Activated CD4-positive, alpha-beta T cell treated with anti-CD3 and anti-CD28 coated beads, Interleukin-2, Interleukin-4, amounts not matched to agents 100 ng/mL and 50 ng/mL, durations not matched to agents 16 hours and 8 hours (primary cell): ENCODE measurements around the gene WNK2.

Source experiments
- DNase-seq: peaks from one replicate; pipeline ENCODE4 v3.0.0-alpha.2; 2020; ENCODE audit warnings: low spot score

Gene WNK2

GRCh38 chr9:93295031-93295430 is 111.1 kb downstream of the WNK2 start:
- DNase-seq, result no peak

- peak; percentile 27 for DNase-seq
Observed at GRCh38 chr9:93295456-93296076, 111.6 kb downstream of the WNK2 start.

- no peak for DNase-seq
Observed at GRCh38 chr9:93296889-93297480, 113.0 kb downstream of the WNK2 start.

- no peak for DNase-seq
Observed at GRCh38 chr9:93297659-93298497, 113.9 kb downstream of the WNK2 start.

DNA sequence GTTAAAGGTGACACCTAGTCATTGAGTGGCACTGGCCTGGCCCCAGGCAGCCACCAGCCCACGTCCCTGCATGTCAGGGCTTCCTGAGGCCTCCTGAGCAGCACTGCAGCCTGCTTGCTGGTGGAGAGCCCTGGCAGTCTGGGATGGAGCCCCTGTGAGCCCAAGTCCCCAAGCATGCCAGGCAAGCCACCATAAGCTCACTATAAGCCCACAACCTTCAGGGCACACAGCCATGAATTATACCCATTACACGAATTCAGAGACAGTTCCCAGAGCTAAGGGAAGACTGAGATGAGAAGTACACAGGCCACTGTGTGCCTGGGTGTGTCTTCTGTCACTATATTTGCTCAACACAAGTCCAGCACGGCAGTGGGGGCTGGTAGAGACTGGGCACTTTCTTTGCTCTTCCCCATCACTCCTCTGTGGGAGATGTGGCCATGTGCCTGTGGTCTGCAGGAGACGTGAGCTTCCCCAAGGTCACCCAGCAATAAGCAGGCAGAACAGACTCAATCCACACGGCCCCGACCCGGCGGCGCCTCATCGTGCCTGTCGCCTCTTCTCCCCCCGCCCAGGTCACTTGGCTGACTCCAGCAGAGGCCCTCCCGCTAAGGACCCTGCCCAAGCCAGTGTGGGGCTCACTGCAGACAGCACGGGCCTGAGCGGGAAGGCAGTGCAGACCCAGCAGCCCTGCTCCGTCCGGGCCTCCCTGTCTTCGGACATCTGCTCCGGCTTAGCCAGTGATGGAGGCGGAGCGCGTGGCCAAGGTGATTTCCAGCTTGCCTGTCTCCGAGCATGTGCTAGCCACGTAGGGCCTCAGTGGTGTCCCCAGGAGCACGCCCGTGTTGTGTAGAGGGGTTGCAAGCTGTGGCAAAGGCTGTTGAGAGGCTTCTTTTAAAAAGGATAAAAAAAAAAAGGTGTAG is 114.8 kb downstream of the WNK2 start:
- DNase-seq, result no peak

DNA sequence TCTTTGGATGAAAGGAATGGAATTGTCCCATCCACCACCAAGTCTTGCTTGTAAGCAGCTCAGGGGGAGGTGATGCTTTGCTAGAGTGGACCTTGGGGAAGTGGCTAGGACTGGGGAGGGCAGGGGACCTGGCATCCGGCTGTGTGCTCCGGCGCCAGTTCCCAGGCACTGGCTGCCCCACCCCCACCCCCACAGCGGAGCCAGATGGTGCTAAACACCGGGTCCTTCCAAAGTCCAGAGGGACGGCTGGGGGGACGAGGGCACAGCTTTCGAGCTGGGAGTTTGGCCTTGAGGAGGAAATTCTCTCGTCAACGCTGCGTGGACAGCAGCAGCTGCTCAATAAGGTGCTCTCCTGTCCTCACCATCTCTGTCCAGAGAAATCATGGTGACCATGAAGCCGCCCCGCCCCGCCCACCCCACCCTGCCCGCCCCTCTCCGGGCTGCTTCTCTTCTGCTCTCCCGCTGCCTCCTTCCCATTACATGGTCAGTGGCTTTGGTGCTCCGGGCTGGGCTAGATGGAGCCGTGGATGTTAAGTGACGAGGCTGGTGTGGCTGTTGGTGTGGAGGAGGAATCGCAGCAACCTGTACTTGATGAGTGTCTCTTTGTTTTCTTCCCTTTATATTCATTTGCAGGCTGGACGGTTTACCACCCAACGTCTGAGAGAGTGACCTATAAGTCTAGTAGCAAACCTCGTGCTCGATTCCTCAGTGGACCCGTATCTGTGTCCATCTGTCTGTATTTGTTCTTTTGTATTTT is 115.7 kb downstream of the WNK2 start:
- no peak for DNase-seq

- DNase-seq, result no peak
Observed at GRCh38 chr9:93300175-93300572, 116.2 kb downstream of the WNK2 start.

DNA sequence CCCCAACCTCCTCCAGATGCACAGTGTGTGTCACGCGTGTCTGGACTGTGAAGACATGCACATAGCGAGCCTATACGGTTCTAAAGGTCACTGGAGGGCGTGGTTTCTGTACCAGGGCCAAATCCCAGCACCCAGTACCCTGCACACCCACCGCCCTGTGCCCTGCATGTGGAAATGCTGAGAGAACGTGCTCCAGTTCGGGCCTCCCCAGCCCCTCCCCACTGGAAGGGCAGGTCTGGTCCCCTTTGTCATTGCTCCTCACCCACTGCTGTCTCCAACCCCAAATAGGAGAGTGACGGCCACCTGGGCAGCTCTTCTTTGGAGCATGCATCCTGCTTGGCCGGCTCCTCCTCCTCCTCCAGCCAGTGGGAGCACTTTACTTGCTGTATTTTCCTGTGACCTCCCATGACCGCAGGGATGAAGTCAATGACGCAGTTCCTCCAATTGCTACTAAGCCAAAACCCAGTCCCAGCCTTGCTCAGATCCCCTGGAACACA is 116.7 kb downstream of the WNK2 start:
- no peak for DNase-seq

- DNase-seq, result no peak
Observed at GRCh38 chr9:93301291-93301811, 117.4 kb downstream of the WNK2 start.

DNA sequence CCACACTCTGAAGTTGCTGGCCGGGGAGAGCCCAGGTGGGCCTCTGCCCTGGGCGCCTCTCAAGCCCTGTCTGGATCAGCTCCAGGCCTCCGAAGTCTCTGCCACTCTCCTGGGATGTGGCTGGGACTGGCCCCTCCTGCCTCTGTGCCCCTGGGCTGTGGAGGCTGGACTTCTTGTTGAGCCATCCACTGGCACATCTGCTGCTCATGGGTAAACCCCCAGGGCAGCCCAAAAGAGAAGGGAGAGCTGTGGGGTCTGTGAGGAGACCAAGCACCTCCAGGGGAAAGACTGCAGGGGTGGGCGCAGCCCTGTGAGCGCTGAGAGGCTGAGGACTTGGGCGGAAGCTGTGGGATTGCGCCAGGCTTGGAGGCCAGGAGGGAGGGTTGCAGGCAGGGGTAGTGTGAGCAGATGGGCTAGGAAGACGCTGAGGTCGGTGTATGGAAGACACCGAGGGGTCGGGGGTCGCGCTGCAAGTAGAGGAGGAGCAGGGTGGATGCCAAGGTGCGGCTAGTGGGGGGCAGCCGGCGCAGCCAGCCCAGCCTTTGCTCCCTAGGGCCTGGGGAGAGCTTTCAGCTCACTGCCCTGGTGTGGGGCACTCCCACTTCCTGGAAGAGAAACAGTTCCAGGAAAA is 118.1 kb downstream of the WNK2 start:
- no peak for DNase-seq

DNA sequence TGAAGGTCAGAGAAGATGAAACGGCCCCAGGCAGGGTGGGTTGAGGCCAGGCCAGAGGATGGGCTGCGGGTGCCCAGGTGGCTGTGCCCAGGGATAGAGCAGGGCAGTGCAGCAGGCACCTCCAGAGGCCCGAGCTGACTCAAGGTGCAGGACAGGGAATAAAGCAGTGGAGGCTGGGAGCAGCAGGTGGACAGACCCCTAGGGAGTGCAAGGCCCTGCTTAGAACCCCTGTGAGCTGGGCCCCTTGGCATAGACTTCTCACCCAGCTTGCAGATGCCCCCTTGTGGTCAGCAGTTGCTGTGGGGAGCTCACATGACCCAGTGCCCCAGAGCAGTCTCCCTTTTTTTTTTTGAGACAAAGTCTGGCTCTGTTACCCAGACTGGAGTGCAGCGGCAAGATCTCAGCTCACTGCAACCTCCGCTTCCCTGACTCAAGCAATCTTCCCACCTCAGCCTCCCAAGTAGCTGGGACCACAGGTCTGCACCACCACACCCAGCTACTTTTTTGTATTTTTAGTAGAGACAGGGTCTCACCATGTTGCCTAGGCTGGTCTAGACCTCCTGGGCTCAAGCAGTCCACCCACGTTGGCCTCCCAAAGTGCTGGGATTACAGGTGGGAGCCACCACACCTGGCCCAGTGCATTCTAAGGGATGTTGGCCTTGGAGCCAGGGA is 118.8 kb downstream of the WNK2 start:
- peak; percentile 55 for DNase-seq

- no peak for DNase-seq
Observed at GRCh38 chr9:93303258-93303771, 119.4 kb downstream of the WNK2 start.

DNA sequence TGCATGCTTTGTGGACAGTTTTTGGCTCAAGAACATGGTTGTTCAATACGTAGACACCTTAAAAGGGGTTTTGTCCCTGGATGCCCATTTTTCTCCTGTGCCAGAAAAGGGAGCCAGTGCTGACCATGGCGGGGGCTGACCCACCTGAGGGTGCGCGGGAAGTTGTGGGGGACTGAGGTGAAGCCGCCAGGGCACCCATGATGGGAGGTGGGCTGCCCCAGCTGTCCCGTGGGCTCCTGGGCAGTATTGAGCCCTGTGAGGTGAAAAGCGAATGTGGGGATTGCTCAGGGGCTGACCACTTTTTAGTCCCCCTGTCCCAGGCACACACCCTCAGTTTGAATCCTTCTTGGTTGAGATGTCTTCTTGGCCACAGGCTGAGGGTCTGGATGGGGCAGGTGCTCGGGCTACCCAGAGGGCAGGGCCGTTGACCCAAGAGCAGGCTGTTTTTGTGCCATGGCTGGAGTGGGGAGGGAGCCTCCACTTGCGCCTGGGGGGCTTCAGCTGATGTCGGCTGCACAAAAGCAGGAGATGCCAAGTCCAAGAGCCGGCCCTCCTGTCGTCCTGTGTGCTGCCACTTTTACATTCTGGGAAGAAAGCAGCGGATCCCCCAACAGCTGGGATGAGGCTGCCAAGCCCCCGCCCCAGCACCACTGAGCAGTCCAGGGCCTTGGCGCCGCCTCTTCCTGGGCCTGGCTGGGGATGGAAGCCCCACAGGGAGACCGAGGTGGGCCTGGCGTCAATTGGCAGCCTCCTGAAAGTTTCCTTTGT is 120.1 kb downstream of the WNK2 start:
- no peak for DNase-seq

DNA sequence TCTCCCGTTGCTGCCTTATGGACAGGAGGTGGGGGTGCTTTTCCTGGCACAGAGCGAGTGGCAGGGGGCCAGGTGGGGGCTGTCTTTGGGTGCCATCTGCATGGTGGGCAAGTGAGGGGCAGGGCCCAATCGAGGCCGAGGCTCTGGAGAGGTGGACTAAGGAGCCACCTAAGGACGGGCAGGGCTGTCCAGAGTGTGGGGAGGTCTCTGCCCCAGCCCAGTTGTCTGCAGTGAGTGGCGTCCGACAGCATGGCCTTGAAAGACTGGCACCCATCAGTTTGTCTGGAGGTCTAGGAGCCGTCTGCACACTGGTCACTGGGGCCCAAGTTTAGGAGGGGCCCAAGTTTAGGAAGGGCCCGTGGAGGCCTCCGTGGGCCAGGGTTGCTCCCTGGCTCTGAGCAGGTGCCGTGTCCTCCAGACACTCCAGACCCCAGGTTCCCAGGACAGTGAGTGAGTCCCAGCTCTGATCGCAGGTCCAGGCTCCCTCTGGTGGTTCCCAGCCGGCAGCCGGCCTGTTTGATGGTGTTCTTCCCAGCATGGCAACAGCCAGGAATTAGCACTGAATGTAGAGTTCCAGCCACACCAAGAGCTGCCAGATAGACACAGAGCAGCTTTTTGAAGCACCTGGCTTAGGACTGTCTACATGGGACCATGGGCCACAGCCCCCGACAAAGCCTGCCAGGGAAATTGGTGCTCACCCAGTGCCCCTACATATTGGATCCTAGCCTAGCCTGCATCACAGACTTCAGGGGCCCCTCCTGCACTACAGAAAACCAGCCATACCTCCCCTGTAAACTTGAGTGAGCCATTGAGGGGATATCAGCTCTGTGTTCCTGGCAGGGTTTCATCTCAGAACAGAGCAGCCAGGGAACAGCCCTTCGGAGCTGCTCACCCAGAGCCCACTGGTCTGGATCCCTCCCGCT is 120.9 kb downstream of the WNK2 start:
- no peak for DNase-seq

DNA sequence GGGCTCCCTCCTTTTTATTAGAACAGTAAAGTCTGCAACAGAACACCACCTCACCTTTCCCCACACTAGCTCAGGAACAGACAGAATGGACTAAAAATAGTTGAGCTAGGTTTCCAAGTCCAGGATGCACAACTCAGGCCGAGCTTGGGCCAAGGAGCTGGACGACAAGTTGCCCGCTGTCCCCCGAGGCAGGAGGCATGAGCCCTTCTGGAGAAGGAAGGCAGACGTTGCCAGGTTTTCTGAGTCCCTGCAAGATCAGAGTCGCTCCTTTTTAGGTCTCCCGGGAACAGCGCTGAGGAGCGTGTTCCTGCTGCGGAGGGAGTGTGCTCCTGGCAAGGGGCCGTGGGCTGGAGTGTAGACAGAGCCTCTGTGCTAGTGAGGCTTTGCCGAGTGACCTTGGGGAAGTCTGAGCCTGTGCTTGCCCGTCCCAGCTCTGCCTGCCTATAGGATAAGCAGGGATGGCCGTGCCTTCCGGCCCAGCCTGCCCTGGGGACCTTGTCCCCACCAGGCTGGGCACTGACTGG is 121.6 kb downstream of the WNK2 start:
- DNase-seq, result no peak

DNA sequence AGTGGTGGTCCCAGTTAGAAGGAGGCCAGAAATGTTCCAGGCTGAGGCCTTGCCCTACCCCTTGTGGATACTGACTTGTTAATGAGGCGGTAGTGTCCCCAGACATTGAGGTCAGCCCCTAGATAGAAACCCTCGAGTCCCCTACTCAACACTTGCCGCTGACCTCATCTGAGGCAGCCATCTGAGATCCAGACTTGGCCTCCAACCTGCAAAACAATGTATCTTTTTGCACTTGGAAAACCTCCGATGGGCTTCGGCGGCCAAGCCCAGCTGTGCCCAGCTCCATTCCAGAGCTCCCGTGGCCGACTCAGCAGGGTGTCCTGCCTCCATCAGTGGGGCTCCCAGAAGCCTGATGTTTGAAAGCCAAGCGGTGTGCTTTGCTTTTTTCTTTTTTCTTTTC is 122.1 kb downstream of the WNK2 start:
- DNase-seq, result no peak

- no peak for DNase-seq
Observed at GRCh38 chr9:93306579-93307091, 122.7 kb downstream of the WNK2 start.
